Immature natural killer cell (primary cell): ENCODE data around the gene BMP7. TPM values are rescaled to one million over a fixed set of nuclear protein-coding genes. Genes with fewer than 3 reads are reported as not detected.

Experiments
- DNase-seq, 3 donors: peaks; one replicate each; pipeline ENCODE4 v3.0.0; 2022; ENCODE audit warnings: mixed read lengths in 1 of 3
- H3K27ac Mint-ChIP-seq, 6 donors: one replicate each; pipeline ENCODE4 v1.8.0; 2020; ENCODE audit warnings: mixed read lengths in 6 of 6, mild to moderate bottlenecking in 5 of 6, inconsistent platforms in 4 of 6, moderate library complexity in 3 of 6
- H3K27me3 Mint-ChIP-seq, 3 donors: one replicate each; pipeline ENCODE4 v1.8.0; 2020 to 2021; ENCODE audit warnings: low read depth in 3 of 3, mild to moderate bottlenecking in 3 of 3, mixed read lengths in 3 of 3, moderate library complexity in 3 of 3, inconsistent platforms in 1 of 3
- H3K36me3 Mint-ChIP-seq, 3 donors: one replicate each; pipeline ENCODE4 v1.8.0; 2020; ENCODE audit warnings: mixed read lengths in 3 of 3, inconsistent platforms in 2 of 3, mild to moderate bottlenecking in 2 of 3
- H3K4me1 Mint-ChIP-seq, 2 donors: one replicate each; pipeline ENCODE4 v1.8.0; 2020; ENCODE audit warnings: inconsistent platforms in 2 of 2, mild to moderate bottlenecking in 2 of 2, mixed read lengths in 2 of 2, moderate library complexity in 1 of 2
- H3K4me3 Mint-ChIP-seq, 5 donors: one replicate each; pipeline ENCODE4 v1.8.0; 2020; ENCODE audit warnings: mild to moderate bottlenecking in 5 of 5, mixed read lengths in 5 of 5, inconsistent platforms in 3 of 5, moderate library complexity in 3 of 5
- H3K9me3 Mint-ChIP-seq, 6 donors: one replicate each; pipeline ENCODE4 v1.8.0; 2020; ENCODE audit warnings: mild to moderate bottlenecking in 6 of 6, mixed read lengths in 6 of 6, inconsistent platforms in 4 of 6, moderate library complexity in 3 of 6
- polyA plus RNA-seq, 3 donors: library from polyadenylated mRNA; unstranded; fragments of 300-500 nt; fragmentation: Illumina TruSeq; gene quantifications; one replicate each; pipeline ENCODE4 v1.2.3, GENCODE V29; 2021

Gene BMP7
- polyA plus RNA-seq, 3 donors from 2014 or later, result not detected

GRCh38 chr20:57139342-57140093, 126.9 kb downstream of the BMP7 start:
- Mint-ChIP-seq H3K4me3 (no peak overlapping the region), H3K36me3 (no peaks in the 10 kb centered on the region), H3K27ac (no peak overlapping the region), H3K4me1 (no peaks in the 10 kb centered on the region), H3K9me3 (peaks cover 0 to 1% (median 0%) of the 10 kb centered on the region in 6 donors), H3K27me3 (peaks cover 2 to 11% (median 6%) of the 10 kb centered on the region in 3 donors)
- no peak for DNase-seq

DNA sequence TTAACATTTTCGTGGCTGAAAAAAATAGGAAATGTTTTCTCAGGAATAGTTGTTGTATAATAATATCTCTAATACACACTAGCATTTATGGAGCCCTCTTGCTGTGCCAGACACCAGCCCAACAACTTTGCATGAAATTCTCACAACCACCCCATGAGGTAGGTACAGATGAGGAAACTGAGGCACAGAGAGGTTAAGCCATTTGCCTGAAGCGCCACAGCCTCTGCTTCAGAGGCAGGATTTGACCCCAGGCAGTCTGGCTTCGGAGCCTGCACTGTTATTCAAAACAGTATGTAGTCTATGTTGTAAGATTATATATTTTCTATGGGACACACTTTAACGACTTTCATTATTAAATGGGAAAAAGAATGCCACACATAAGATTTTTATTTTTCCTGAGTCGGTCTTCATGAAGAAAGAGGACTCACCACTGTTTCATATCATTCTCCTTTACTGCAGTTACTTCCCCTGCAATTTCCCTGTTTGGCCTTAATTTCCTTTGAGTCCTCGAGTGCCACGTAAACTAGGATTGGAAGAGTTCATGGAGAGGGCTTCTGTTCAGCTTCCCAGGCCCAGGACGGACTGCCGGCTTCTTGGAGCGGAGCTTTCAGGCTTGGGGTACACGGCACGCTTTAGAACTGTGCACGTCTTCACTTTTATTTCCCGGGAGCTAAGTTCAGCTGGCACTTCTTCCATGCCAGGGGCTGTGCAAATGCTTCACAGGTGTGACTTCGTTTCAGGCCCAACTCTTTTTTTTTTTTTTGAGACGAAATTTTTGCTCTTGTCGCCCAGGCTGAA, 128.0 kb downstream of the BMP7 start:
- Mint-ChIP-seq H3K9me3 (peaks cover 0 to 1% (median 0%) of the 10 kb centered on the region in 6 donors), H3K4me3 (no peak overlapping the region), H3K4me1 (no peaks in the 10 kb centered on the region), H3K36me3 (no peaks in the 10 kb centered on the region), H3K27ac (no peak overlapping the region), H3K27me3 (peaks cover 2 to 11% (median 6%) of the 10 kb centered on the region in 3 donors)
- DNase-seq, result no peak

- H3K36me3 Mint-ChIP-seq, result no peaks in the 10 kb centered on the region
- H3K27me3 Mint-ChIP-seq, result peaks cover 2 to 17% (median 3%) of the 10 kb centered on the region in 3 donors
- peaks cover 0 to 1% (median 0%) of the 10 kb centered on the region in 6 donors for H3K9me3 Mint-ChIP-seq
- no peak for DNase-seq
- no peak overlapping the region for H3K27ac Mint-ChIP-seq
- H3K4me3 Mint-ChIP-seq, result no peak overlapping the region
- no peaks in the 10 kb centered on the region for H3K4me1 Mint-ChIP-seq
These were observed 128.8 kb downstream of the BMP7 start for GRCh38 chr20:57137676-57138075.

DNA sequence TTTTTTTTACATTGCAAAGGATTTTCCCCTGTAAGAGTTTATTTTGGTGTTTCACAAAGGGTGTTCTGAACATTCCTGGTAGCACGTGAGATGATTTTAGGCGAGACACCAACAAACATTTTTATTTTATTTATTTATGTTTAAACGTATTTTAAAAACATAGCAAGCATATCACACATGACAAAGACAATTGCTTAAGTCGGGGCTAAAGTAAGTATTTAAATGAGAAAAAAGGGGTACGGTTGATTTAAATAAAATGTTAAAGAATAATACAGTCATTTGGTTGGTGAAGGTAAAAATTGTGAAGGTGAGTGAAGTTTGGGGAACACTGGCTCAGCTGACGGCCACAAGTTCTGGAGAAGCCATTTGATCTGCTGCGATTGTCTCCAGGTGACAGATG, 129.7 kb downstream of the BMP7 start:
- no peak overlapping the region for H3K27ac Mint-ChIP-seq
- H3K9me3 Mint-ChIP-seq, result no peaks in the 10 kb centered on the region
- no peak for DNase-seq
- no peaks in the 10 kb centered on the region for H3K4me1 Mint-ChIP-seq
- no peaks in the 10 kb centered on the region for H3K36me3 Mint-ChIP-seq
- no peak overlapping the region for H3K4me3 Mint-ChIP-seq
- peaks cover 2 to 19% (median 2%) of the 10 kb centered on the region in 3 donors for H3K27me3 Mint-ChIP-seq

- peaks cover 2 to 19% (median 4%) of the 10 kb centered on the region in 3 donors for H3K27me3 Mint-ChIP-seq
- H3K36me3 Mint-ChIP-seq, result no peaks in the 10 kb centered on the region
- H3K4me1 Mint-ChIP-seq, result no peaks in the 10 kb centered on the region
- no peak overlapping the region for H3K4me3 Mint-ChIP-seq
- DNase-seq, result no peak
- no peaks in the 10 kb centered on the region for H3K9me3 Mint-ChIP-seq
- H3K27ac Mint-ChIP-seq, result no peak overlapping the region
These were observed 130.6 kb downstream of the BMP7 start for GRCh38 chr20:57135875-57136274.

DNA sequence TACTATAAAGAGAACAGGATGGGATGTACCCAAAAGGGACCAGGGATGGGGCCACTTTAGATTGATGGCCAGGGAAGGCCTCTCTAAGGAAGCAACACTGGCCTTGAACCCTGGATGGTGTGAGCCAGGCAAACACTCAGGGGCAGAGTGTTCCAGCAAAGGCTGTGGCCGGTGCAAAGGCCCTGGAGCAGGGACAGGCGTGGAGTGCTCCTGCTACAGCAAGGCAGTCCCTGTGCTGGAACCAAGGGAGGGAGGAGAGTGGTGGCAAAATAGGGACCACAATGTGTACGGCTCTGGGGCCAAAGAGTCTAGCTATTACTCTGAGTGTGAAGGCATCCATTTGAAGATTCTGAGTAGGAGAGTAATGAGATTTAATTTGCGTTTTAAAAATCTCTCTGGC, 131.6 kb downstream of the BMP7 start:
- Mint-ChIP-seq H3K27ac (no peak overlapping the region), H3K4me3 (no peak overlapping the region), H3K27me3 (peaks cover 4 to 17% (median 4%) of the 10 kb centered on the region in 3 donors), H3K36me3 (no peaks in the 10 kb centered on the region), H3K4me1 (no peaks in the 10 kb centered on the region), H3K9me3 (no peaks in the 10 kb centered on the region)
- DNase-seq, result no peak

DNA sequence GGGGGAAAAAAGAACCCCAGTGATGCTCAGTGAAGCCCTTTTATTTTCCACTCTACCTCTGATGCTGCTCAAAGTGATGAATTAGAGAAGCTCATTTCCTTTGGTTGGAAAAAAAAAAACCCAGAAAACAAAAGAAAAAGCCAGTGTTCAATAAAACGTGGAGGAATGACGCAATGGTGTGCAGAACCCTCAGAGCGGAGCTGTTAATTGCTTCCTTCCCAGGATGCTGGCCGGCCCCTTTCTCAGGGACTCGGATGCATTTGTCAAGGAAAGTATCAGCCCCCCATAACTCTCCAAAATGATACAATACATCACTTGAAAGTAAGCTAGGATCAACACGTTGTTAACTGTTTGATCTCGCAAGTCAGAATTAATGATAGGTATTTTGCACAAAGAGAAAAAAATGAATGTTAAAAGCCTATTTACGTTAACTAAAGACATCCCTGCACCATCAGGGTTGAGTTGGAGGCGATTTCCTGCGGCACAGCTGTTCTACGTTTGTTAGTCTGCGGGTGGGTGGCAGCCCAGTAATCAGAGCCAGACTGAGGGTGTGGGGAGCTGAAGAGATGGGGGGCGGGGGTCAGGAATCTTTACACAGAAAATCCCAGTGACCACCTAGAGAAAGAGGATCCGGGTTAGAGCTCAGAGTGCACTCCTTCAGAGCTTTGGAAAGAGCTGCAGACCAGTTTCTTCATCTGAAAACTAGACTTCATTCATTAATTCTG, 132.4 kb downstream of the BMP7 start:
- Mint-ChIP-seq H3K9me3 (no peaks in the 10 kb centered on the region), H3K4me3 (no peak overlapping the region), H3K4me1 (no peaks in the 10 kb centered on the region), H3K27ac (no peak overlapping the region), H3K36me3 (no peaks in the 10 kb centered on the region), H3K27me3 (peaks cover 4 to 15% (median 4%) of the 10 kb centered on the region in 3 donors)
- DNase-seq, result no peak

DNA sequence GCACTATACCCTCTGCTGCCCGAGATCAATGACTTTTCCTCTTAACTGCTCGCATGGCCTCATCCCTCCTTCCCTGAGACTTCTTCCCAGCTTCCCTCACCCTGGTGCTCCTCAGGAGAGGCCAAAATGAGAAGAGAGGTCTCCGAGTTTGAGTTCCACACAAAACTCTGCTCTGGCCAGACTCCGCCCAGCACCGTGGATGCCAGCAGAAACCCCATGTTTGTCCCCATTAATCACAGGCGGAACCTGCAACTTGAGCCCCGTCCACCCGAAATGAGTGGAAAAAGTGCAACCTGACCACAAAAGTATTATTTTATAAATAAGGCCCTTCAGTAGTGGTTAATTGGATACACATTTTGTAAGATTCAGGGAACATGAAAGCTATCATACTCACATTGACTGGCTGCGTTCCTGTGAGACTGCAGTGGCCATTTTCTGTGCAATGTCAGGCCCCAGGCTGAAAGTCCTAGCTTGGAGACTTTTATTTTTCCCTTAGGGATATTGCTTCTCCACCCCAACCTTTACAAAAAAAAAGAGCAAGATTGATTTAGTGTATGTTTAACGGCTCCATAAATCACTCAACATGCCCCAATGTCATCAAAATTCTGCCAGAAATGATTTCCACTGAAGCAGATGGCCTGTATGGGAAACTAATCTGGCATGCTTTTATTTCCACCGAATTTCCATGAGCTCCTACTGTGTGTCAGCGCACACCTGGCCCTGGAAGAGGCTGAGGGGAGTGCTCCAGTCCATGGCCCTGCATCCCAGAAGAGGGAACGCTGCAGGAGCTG, 134.6 kb downstream of the BMP7 start:
- no peaks in the 10 kb centered on the region for H3K4me1 Mint-ChIP-seq
- no peak overlapping the region for H3K27ac Mint-ChIP-seq
- H3K27me3 Mint-ChIP-seq, result peaks cover 3 to 17% (median 3%) of the 10 kb centered on the region in 3 donors
- no peaks in the 10 kb centered on the region for H3K36me3 Mint-ChIP-seq
- no peak overlapping the region for H3K4me3 Mint-ChIP-seq
- H3K9me3 Mint-ChIP-seq, result no peaks in the 10 kb centered on the region
- DNase-seq, result no peak

DNA sequence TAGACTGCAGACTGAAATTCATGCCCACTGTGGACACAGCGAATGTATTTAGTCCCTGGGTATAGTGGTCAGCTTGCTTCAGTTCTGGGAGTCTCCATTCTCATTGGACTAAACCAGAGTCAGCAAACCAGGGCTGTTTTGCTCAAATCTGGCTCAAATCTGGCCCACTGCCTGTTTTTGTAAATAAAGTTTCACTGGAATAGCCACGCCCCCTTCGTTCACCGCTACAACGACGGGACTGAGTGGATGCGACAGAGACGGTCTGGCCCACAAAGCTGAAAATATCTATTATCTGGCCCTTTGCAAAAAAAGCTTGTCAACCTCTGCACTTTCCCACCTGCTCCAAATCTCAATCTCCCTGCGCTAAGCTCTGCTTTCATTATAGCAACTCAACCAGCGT, 135.4 kb downstream of the BMP7 start:
- Mint-ChIP-seq H3K27me3 (peaks cover 2 to 17% (median 5%) of the 10 kb centered on the region in 3 donors), H3K36me3 (no peaks in the 10 kb centered on the region), H3K4me3 (no peak overlapping the region), H3K27ac (no peak overlapping the region), H3K4me1 (no peaks in the 10 kb centered on the region), H3K9me3 (no peaks in the 10 kb centered on the region)
- no peak for DNase-seq

DNA sequence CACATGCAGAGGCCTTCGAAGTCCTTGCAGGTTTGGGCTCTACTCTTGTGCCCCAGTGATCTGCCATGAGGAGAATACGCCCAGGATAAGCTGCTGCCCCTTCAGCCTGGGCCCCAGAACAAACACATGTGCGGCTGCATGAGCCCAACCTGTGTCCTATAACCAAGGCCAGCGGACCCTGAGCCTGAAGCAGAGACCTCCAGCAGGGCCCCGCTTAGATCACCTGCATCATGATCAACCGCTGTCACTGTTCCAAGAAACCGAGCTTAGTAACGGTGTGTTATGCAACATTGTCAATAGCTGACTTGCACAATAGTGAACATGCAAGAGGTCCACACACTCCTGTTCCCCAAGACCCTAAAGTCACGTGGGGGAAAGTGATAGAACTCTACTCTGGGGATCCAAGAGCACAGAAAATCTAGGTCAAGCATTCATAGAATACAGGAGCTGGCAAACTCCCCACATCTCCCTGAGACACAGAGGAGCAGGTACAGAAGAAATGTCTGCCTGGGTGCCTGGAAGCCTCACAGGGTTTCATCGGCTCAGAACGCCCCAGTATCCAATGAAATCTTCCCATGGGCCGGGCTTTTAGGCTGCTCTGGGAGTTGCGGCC, 136.2 kb downstream of the BMP7 start:
- Mint-ChIP-seq H3K27me3 (peaks cover 2 to 14% (median 6%) of the 10 kb centered on the region in 3 donors), H3K4me3 (no peak overlapping the region), H3K9me3 (no peaks in the 10 kb centered on the region), H3K4me1 (no peaks in the 10 kb centered on the region), H3K36me3 (no peaks in the 10 kb centered on the region), H3K27ac (no peak overlapping the region)
- no peak for DNase-seq

DNA sequence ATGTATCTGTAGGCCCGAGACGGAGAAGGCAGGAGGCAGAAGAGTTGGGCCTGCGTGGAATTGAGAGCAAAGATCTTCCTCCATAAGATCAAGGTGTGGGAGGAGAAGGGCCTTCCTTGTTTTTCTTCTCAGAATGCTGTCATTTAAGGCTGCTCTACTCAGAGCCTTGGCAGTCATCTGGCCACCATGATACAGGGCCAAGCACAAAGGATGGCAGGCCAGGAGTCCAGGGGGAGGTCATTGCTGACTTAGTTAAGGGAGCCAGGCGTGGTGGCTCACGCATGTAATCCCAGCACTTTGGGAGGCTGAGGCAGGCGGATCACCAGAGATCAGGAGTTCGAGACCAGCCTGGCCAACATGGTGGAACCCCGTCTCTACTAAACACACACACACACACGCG, 137.1 kb downstream of the BMP7 start:
- H3K27me3 Mint-ChIP-seq, result peaks cover 2 to 10% (median 6%) of the 10 kb centered on the region in 3 donors
- H3K9me3 Mint-ChIP-seq, result no peaks in the 10 kb centered on the region

GRCh38 chr20:57128044-57128757, 138.2 kb downstream of the BMP7 start:
- H3K4me1 Mint-ChIP-seq, result no peaks in the 10 kb centered on the region
- no peaks in the 10 kb centered on the region for H3K36me3 Mint-ChIP-seq
- H3K9me3 Mint-ChIP-seq, result no peaks in the 10 kb centered on the region
- no peak for DNase-seq
- H3K27me3 Mint-ChIP-seq, result peaks cover 2 to 8% (median 6%) of the 10 kb centered on the region in 3 donors
- H3K4me3 Mint-ChIP-seq, result no peak overlapping the region
- no peak overlapping the region for H3K27ac Mint-ChIP-seq

More for the DNA sequence above, 137.1 kb downstream of the BMP7 start:
- DNase-seq, result no peak
- H3K4me3 Mint-ChIP-seq, result no peak overlapping the region
- no peaks in the 10 kb centered on the region for H3K4me1 Mint-ChIP-seq
- H3K36me3 Mint-ChIP-seq, result no peaks in the 10 kb centered on the region
- H3K27ac Mint-ChIP-seq, result no peak overlapping the region
